HUDEP-2 (cell line): ENCODE results near the gene SPIN2B.
"Not testable (repeated sequence)": the region's sequence is repeated elsewhere in the genome, so short reads cannot be mapped to it uniquely, and the experiment has no call there.

Experiments
- DNase-seq, 76 experiments: peaks; one replicate each; lab custom pipeline; 2025; ENCODE audit not compliant: unreplicated experiment in 76 of 76; lab: John Stamatoyannopoulos, UW

SPIN2B gene

DNA sequence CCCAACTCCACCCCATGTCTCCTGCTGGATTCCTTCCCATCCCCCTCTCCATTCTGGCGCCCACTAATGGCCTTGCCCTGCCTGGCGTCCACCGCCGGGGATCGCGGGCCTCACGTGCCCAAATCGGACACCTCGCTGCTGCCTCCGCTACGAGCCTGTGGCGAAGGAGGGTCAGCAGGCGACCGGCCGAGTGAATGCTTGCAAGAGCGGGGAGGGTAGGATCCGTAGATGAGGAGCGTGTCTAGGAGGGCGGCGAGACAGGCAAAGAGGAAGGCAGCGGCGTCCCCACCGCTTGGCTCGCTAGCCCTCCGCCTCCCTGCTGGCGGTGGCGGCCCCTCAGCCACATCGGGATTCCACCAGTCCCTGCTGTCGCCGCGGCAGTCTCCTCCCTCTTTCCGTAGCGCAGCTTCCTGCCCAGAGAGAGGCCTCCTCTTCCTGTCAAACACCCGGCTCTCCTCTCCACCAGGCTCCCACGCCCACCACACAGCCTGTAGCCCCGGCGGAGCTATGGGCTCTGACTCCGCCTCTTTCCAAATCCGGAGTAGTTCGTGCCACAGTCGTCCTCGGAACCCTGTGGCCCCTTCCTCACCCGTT is at the start of gene SPIN2B:
Gene SPIN2B, minus strand, starts transcription at position 387 of the 594 bp plus-strand sequence.
- peak; percentile 2 to 84 (median 66) for DNase-seq

DNA sequence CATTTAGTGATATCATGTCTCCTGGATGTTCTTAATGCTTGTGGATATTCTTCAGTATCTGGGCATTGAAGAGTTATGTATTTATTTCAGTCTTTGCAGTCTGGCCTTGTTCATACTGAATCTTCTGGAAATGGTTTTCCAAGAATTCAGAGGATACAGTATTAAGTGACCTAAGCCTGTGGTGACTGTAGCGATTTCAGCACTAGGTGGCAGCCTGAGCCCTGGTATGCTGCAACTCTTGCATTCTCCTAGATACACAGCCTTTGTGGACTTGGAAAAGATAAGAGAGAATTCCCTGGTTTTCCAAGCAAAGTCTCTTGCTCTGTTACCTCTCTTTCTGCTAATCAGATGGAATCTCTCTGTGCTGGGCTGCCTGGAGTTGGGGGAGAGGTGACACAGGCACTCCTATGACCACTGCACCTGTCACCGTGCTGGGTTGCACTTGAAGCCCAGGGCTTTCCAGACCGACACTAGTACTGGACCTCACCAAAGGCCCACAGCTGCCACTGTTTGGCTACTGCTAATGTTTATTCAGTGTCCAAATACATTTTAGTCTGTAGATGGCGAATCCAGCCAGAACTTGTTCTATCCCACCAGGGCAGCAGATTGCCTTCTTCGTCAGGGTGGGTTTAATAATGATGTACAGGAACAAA is 35.2 kb upstream of the SPIN2B start:
- DNase-seq = peak in 6 of 76 experiments; percentile 0 to 8 (median 2)

DNA sequence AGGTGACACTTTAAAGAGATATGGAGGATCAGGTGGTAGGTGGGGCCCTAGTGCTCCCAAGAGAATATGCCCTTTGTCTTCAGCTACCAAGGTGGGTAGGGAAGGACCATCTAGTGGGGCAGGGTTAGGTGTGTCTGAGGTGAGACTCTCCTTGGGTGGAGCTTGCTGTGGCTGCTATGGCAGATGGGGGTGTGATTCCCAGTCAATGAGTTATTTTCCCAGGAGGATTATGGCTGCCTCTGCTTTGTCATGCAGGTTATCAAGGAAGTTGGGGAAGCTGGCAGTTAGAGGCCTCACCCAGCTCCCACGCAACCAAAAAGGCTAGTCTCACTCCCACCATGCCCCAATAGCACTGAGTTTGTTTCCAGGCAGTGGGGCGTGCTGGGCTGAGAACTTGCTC is 33.8 kb upstream of the SPIN2B start:
- DNase-seq = peak in 1 of 76 experiments; percentile 6

DNA sequence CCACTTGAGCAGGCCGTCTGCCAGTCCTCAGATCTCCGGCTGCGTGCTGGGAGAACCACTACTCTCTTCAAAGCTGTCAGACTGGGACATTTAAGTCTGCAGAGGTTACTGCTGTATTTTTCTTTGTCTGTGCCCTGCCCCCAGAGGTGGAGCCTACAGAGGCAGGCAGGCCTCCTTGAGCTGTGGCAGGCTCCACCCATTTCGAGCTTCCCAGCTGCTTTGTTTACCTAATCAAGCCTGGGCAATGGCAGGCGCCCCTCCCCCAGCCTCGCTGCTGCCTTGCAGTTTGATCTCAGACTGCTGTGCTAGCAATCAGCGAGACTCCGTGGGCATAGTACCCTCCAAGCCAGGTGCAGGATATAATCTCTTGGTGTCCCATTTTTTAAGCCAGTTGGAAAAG is 30.9 kb upstream of the SPIN2B start:
- DNase-seq = not testable (repeated sequence)

DNA sequence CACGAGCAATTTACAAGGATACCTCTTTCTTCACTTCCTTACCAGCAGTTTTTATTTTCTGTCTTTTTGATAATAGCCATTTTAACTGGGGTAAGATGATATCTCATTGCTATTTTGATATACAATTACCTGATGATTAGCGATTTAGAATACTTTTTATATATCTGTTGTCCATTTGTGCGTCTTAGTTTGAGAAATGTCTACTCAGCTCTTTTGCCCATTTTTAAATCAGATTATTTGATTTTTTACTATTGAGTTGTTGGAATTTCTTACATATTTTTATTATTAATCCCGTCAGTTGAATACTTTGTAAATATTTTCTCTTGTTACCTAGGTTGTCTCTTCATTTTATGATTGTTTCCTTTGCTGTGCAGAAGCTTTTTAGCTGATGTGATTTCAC is 17.3 kb upstream of the SPIN2B start:
- no peak for DNase-seq

DNA sequence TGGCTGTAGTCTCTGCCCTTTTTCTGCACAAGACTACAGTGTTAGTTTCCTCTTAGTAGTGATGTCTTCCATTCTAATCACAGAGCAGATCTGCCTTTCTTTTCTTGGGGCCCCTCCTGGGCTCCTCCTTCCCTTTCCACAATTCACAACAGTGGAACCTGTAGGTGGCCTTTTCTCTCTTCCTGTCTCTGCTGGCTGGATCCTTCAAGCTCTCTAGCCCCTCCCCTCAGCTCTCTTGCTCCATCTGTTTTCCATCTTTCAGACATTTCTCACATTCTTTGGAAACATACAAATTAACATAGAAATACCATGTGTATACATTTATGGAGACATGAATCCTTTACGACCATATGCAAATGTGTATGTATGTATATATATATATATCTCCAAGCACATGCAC is 16.2 kb upstream of the SPIN2B start:
- DNase-seq = no peak

DNA sequence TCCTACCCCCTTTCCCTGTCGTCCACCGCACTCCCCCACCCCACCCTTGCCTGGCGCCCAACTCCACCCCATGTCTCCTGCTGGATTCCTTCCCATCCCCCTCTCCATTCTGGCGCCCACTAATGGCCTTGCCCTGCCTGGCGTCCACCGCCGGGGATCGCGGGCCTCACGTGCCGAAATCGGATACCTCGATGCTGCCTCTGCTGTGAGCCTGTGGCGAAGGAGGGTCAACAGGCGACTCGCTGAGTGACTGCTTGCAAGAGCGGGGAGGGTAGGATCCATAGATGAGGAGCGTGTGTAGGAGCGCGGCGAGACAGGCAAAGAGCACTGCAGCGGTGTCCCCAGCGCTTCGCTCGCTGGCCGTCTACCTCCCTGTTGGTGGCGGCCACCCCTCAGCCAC is 15.7 kb upstream of the SPIN2B start, which contains the start of gene SPIN2A:
Gene SPIN2A, minus strand, starts transcription at position 325 of the 400 bp plus-strand sequence. CDS start 800 bp downstream, outside the sequence.
- not testable (repeated sequence) for DNase-seq

DNA sequence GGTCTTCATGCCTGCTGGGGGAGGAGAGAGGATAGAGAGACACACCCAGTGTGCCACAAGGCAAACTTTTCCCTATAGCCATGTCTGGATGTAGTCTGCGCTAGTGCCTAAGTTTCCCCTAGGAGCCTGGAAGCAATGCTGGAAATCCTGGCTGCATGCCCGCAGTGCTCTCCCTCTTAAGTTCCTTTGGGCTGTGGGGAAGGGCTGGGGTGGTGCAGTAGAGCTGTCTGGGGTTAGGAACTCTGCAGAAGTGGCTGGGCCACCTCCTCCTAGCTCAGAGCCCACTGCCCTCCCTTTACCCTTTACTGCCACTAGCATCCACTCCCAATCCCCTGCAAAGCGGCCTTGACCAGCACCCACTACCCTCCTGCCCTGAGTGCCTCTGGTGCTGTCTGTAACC is 15.2 kb upstream of the SPIN2B start:
- DNase-seq = not testable (repeated sequence)

DNA sequence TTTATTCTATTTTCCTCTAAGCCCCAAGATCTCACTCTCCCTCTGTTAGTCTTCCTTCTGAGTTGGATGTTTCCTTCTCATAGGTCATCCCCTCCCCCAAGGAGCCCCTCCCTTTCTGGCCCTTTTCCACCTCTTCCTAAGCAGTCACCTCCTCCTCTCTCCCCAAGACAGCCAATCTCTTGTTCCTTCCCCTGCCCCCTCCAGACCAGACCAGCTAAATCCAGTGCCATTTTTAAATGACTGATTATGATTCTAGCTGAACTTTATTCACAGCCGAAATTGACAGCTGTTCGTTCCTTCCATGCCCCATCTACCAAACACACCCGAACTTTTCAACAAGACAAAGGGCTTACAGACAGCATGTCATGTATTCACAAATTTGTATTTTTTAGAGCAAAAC is 13.9 kb upstream of the SPIN2B start:
- no peak for DNase-seq

DNA sequence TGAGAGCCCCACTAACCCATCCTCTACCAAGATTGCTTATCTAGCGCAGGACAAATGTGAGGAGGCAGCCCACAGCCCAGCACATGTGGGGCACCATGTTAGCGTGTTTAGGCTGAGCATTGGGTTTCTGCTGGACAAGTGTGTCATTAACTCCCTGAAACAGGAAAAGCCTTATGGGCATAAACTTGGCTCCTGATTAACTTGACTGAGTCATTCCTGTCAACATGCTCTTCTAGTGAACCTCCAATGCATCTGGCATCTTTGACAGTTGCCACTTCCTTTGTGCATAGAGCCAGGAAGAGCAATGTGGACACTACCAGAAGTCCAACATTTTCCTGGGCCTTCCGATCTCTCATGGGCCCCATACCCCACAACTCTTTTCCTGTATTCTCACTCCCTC is 13.4 kb upstream of the SPIN2B start:
- DNase-seq = no peak

DNA sequence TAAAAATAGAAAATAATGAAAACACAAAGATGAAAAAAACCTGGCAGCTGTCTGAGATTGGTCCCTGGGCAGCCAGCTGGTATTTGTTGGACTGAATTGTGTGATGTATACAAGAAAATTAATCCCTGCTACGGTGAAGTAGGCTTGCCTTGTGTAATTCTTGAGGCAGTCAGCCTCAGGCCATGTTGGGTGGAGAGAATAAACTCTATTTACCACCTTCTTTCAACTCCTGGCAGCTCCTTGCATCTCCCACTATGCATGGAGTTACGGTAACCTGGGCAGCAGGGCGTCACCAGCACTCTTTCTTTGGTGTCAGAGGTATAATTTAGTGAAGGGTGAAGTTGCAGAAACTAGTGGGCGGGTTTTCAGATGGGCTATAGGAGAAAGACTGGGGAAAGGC is 12.4 kb upstream of the SPIN2B start:
- no peak for DNase-seq

DNA sequence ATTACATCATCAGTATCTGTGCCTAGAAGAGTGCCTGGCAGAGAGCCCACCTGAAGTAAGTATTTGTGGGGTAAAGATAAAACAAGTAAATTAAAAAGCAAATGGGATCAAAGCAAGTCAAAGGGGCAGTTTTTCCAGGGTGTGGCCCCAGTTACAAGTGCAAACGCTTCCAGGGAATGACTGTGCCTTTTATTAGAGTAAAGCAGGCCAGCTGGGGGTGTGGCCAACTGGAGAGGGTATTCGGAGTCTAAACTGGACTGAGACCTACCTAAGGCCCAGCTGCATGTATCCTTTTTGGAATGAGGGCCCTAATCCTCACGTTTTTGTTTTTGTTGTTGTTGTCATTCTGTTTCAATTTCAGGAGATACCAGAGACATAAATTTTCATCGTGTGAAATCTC is 11.9 kb upstream of the SPIN2B start:
- peak in 1 of 76 experiments; percentile 37 for DNase-seq

DNA sequence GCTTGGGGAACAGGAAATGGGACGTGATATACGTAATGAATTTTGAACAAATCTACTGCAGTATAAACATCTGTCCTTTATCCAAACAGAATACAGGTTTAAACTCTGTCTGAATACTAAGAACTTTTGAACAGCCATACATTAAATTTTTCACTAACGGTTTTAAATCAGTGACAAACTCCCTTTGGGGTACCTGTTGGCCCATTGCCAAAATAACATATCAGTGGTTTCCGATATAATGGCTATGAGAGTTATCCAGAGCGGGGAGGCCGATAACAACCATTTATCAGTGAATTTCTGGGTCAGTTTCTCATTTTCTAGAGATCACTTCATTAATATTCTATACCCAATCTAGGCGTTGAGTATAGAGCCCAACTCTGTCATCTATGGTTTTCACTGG is 10.7 kb upstream of the SPIN2B start:
- DNase-seq = no peak

DNA sequence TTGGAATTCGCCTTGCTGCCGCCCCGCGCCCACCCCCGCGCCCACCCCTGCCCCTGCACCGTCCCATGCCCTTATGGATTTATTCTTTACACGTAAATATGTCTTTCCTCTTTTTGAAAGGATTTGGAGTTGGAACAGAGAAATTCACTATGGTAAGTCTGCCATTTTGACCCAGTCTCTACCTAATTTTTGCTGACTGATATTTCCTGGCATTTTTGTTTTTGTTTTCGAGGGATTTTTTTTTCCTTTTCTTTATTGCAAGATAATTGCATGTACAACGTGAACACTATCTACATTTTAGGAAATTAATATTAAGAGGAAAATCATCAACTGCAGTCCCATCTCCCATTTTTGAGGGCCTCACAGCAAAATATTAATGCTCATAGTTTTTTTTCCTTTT is 468 bp upstream of the SPIN2B start:
- DNase-seq = no peak

DNA sequence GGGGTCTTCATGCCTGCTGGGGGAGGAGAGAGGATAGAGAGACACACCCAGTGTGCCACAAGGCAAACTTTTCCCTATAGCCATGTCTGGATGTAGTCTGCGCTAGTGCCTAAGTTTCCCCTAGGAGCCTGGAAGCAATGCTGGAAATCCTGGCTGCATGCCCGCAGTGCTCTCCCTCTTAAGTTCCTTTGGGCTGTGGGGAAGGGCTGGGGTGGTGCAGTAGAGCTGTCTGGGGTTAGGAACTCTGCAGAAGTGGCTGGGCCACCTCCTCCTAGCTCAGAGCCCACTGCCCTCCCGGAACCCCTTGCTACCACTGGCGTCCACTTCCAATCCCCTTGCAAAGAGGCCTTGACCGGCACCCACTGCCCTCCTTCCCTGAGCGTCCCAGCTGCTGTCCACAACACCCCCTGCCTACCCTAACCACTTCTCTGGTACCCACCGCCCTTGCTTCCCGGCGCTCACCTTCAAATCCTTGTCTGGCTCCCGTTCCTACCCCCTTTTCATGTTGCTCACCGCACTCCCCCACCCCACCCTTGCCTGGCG is 658 bp downstream of the SPIN2B start:
- peak in 1 of 76 experiments; percentile 9 for DNase-seq

DNA sequence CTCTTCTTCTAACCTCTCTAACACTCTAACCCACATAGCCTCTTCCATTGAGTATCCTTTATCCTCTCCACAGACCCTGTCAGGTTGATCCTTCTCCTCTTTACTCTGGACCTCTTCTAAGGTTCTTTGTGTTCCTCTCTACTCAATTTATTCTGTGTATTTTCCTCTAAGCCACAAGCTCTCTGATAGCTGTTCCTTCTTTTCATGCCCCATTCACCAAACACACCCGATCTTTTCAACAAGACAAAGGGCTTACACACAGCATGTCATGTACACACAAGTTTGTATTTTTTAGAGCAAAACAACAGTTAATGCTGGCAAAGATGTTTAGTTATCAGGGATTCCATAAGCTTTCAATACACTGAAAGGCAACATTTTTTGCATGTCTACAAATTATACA is 1.9 kb downstream of the SPIN2B start:
- DNase-seq = no peak

DNA sequence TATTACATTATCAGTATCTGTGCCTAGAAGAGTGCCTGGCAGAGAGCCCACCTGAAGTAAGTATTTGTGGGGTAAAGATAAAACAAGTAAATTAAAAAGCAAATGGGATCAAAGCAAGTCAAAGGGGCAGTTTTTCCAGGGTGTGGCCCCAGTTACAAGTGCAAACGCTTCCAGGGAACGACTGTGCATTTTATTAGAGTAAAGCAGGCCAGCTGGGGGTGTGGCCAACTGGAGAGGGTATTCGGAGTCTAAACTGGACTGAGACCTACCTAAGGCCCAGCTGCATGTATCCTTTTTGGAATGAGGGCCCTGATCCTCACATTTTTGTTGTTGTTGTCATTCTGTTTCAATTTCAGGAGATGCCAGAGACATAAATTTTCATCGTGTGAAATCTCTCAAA is 3.8 kb downstream of the SPIN2B start:
- peak in 7 of 76 experiments; percentile 0 to 20 (median 2) for DNase-seq

DNA sequence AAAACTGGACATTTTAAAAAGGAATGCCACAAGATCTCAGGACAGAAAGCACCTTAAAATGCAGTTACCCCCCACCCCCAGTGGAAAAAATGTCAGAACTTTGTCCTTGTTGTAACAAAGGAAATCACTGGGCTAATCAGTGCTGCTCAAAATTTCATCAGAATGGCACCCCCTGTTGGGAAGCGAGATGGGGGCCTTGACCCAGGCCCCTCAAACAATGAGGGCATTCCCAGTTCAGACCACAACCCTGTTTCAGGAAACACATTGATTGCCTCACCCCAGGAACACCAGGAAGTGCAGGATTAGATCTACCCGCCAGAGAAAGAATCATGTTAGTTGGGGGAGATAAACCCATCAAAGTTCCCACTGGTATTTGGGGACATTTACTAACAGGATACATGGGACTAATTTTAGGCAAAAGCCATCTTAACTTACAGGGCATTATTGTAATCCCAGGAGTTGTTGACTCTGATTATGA is 16.4 kb downstream of the SPIN2B start:
- DNase-seq = no peak

DNA sequence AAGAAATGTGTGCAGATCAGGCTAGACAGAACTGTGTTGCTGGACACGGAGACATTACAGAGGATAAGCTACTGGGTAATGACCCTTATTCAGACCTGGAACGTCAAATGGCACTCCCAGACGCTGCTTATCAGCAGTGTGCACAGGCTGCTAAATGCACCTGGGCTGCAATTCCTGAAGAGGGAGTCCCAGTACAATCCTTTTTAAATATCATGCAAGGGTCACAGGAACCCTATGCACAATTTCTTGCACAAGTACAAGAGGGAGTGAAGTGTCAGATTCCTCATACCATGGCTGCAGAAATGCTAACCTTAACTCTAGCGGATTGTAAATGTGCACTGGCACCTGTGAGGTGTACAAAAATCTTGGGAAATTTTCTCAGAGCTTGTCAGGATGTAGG is 16.9 kb downstream of the SPIN2B start:
- peak in 1 of 76 experiments; percentile 2 for DNase-seq

DNA sequence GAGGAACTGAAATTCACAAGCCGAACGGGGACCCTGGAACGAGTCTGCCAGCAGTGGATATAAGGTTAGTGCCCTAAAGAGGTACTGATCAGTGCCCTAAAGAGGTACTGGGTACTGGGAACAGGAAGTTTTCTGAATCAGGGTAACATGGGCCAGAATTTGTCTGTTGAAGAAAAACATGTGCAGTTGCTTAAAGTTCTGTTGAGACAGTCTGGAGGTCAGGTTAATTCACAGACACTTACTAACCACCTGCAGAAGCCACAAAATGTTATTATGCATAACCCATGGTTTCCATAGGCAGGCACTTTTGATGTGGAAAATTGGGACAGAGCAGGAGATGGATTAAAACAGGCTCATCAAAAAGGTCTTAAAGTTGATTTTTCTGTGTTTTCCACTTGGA is 17.9 kb downstream of the SPIN2B start:
- DNase-seq = no peak

DNA sequence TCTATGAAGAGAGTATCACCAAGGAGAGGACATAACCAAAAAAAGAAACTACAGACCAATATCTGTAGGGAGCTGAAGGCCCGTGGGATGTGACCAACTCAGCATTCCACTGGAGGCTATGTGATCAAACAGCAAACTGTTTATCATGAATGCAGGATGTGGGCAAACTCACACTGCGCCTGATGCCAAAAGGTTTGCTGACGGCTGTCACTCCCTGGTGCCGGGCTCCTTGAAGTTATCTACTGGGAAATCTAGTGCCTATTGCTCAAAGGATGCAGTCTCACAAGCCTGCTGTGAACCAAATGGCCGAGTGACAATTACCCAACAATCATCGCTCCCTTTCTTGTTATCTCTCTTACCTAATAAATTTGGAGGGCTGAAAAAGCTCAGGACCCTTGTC is 18.4 kb downstream of the SPIN2B start:
- DNase-seq = peak in 13 of 76 experiments; percentile 1 to 42 (median 14)

DNA sequence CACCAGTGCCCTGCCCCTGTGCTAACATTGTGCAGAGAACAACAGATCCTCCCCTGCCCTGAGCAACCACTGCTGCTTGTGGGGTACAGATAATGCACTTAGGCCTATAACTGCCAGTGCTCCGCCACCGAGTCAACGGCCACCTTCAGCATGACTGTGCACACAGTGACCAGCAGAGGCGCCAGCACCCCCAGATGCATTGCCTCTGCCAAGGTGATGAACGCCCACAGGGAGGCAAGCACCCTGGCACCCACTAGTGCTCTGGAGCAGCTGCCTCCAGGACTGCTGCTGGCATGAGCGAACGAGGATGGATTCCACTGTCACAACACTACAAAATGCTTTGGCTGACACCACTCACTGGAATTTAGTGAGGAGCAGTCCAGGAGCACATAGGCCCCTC is 38.2 kb downstream of the SPIN2B start:
- no peak for DNase-seq
